Measurements from ENCODE around the gene KAT6B.

- no peak for TF ChIP-seq CTCF (IDR thresholded peaks at IDR 0.05)
- TF ChIP-seq EP300 (IDR thresholded peaks at IDR 0.05): no peak
- no peak for TF ChIP-seq POLR2A (IDR thresholded peaks at IDR 0.05)
- no peak for TF ChIP-seq POLR2AphosphoS5 (IDR thresholded peaks at IDR 0.05)
Measured at GRCh38 chr10:74813381-74814259, 12.8 kb upstream of the KAT6B start.

Data from sigmoid colon (tissue), 4 donors.